Stomach (tissue), 9 donors: ENCODE measurements around the gene VASH2. TPM values are rescaled to one million over a fixed set of nuclear protein-coding genes. Genes with fewer than 3 reads are reported as not detected.

Experiments
- DNase-seq, 2 donors: peaks; one replicate each; pipeline versions ENCODE4 v3.0.0 to v3.0.0-alpha.2; 2013 to 2019
- H3K27ac ChIP-seq, 5 donors: fragments of 200-600 bp in 4 of 5; sonication (generic) in 4 of 5; one replicate each; pipeline ENCODE4 v1.5.1; 2013 to 2019; ENCODE audit warnings: mild to moderate bottlenecking in 1 of 5, moderate library complexity in 1 of 5
- H3K27me3 ChIP-seq, 3 donors: fragments of 200-600 bp; sonication (generic); one replicate each; pipeline ENCODE4 v1.5.1; 2017 to 2019; ENCODE audit warnings: mixed run types in 1 of 3
- H3K36me3 ChIP-seq, 4 donors: fragments of 200-600 bp; sonication (generic); 1 replicate in 3 of 4; 2 replicates in 1 of 4; pipeline ENCODE4 v1.5.1; 2016 to 2019
- H3K4me1 ChIP-seq, 4 donors: fragments of 200-600 bp; sonication (generic); one replicate each; pipeline ENCODE4 v1.5.1; 2016 to 2019
- H3K4me3 ChIP-seq, 4 donors: fragments of 200-600 bp; sonication (generic) in 3 of 4; one replicate each; pipeline ENCODE4 v1.5.1; 2016 to 2019; ENCODE audit warnings: mild to moderate bottlenecking in 1 of 4
- H3K9me3 ChIP-seq, 4 donors: fragments of 200-600 bp; sonication (generic); one replicate each; pipeline ENCODE4 v1.5.1; 2016 to 2019
- CTCF ChIP-seq, 7 experiments: fragments of 450-650 bp in 4 of 7; fragments of 200-600 bp in 3 of 7; sonication (generic) in 3 of 7; IDR thresholded peaks; one replicate each; pipeline ENCODE4 v1.5.1; 2016 to 2019; ENCODE audit warnings: antibody characterized with exemption in 7 of 7, control low read depth in 2 of 7, mild to moderate bottlenecking in 1 of 7
- EP300 ChIP-seq: sonication (generic); formaldehyde crosslinking; IDR thresholded peaks from one replicate; pipeline ENCODE4 v1.6.1; 2017; ENCODE audit warnings: antibody characterized with exemption
- POLR2A ChIP-seq, 4 donors: fragments of 450-650 bp; IDR thresholded peaks; one replicate each; pipeline ENCODE4 v1.6.1; 2016; ENCODE audit warnings: antibody characterized with exemption in 4 of 4, control low read depth in 2 of 4, mild to moderate bottlenecking in 1 of 4, moderate library complexity in 1 of 4
- POLR2AphosphoS5 ChIP-seq, 3 donors: sonication (generic); formaldehyde crosslinking; IDR thresholded peaks; one replicate each; pipeline ENCODE4 v1.6.1; 2016; ENCODE audit warnings: antibody characterized with exemption in 3 of 3
- WGBS, 5 donors: extraction: QIAGEN DNeasy Blood & Tissue Kit in 3 of 5; methylation state at CpG; one replicate each; pipeline versions ENCODE4 v1.1.5 to v1.1.7; 2013 to 2018; 5-methylcytosine and 5-hydroxymethylcytosine counted together
- intact Hi-C: fragments of 100-400 bp; cut with DNase I; formaldehyde crosslinking; loops from one replicate; pipeline ENCODE4 v1.15.1; 2023; ENCODE audit warnings: low total_unique reads
- polyA plus RNA-seq, 3 donors: library from polyadenylated mRNA; stranded (reverse); fragments of 200-250 nt; gene quantifications; one replicate each; pipeline ENCODE4 v1.2.3, GENCODE V29; 2013
- total RNA-seq, 5 donors: library from RNA; depleted of rRNA; stranded (reverse); fragments of >200 nt; gene quantifications; one replicate each; pipeline versions ENCODE4 v1.1.0 to v1.2.3, GENCODE V29; 2014 to 2016
- donor health status: healthy with polysubstance abuse.
- donor health status: Bipolar disorder and iron deficiency.
- donor health status: healthy.

Gene VASH2
- total and polyA plus RNA-seq, 8 donors: 0.13 to 10.3 (median 0.93) TPM; not detected in 4

GRCh38 chr1:212945056-212945455 is 5.3 kb upstream of the VASH2 start:
- peaks cover 0 to 9% (median 0%) of the 10 kb centered on the region in 3 donors for H3K27me3 ChIP-seq
- 83 to 98% (median 88%) methylated on average over 2 of the region's 2 CpGs for WGBS, 5 donors
- TF ChIP-seq POLR2AphosphoS5 (IDR thresholded peaks at IDR 0.05) (no peak), EP300 (no peak), CTCF (IDR thresholded peaks at IDR 0.05) (no peak), POLR2A (IDR thresholded peaks at IDR 0.05) (no peak)
- DNase-seq: no peak
- H3K27ac ChIP-seq: no peak overlapping the region
- H3K9me3 ChIP-seq: peaks cover 0 to 8% (median 3%) of the 10 kb centered on the region in 4 donors
- no peak overlapping the region for H3K4me3 ChIP-seq
- H3K4me1 ChIP-seq: peaks cover 0 to 5% (median 3%) of the 10 kb centered on the region in 4 donors
- H3K36me3 ChIP-seq: no peaks in the 10 kb centered on the region
- intact Hi-C loops: no loop called here

GRCh38 chr1:212945463-212946160 is 4.7 kb upstream of the VASH2 start:
- TF ChIP-seq POLR2AphosphoS5 (IDR thresholded peaks at IDR 0.05) (no peak), EP300 (no peak), CTCF (IDR thresholded peaks at IDR 0.05) (no peak), POLR2A (IDR thresholded peaks at IDR 0.05) (no peak)
- DNase-seq: no peak
- Histone ChIP-seq H3K27ac (no peak overlapping the region), H3K27me3 (peaks cover 0 to 15% (median 1%) of the 10 kb centered on the region in 3 donors), H3K36me3 (no peaks in the 10 kb centered on the region), H3K4me3 (no peak overlapping the region), H3K9me3 (peaks cover 0 to 4% (median 2%) of the 10 kb centered on the region in 4 donors), H3K4me1 (peaks cover 2 to 10% (median 7%) of the 10 kb centered on the region in 4 donors)
- intact Hi-C loops: no loop called here
- 88 to 92% (median 91%) methylated on average over 4 of the region's 4 CpGs for WGBS, 5 donors

GRCh38 chr1:212946872-212947271 is 3.5 kb upstream of the VASH2 start:
- peaks cover 14 to 22% (median 18%) of the 10 kb centered on the region in 4 donors for H3K4me1 ChIP-seq
- no peak overlapping the region for H3K4me3 ChIP-seq
- no peak overlapping the region for H3K27ac ChIP-seq
- TF ChIP-seq POLR2A (IDR thresholded peaks at IDR 0.05) (no peak), POLR2AphosphoS5 (IDR thresholded peaks at IDR 0.05) (no peak), EP300 (no peak), CTCF (IDR thresholded peaks at IDR 0.05) (no peak)
- DNase-seq: no peak
- no peaks in the 10 kb centered on the region for H3K36me3 ChIP-seq
- no peaks in the 10 kb centered on the region for H3K9me3 ChIP-seq
- peaks cover 0 to 28% (median 14%) of the 10 kb centered on the region in 3 donors for H3K27me3 ChIP-seq
- intact Hi-C loops: no loop called here

- TF ChIP-seq POLR2AphosphoS5 (IDR thresholded peaks at IDR 0.05) (no peak), CTCF (IDR thresholded peaks at IDR 0.05) (no peak), EP300 (no peak), POLR2A (IDR thresholded peaks at IDR 0.05) (no peak)
- Histone ChIP-seq H3K27me3 (peaks cover 0 to 31% (median 14%) of the 10 kb centered on the region in 3 donors), H3K4me1 (peaks cover 15 to 28% (median 19%) of the 10 kb centered on the region in 4 donors), H3K27ac (no peak overlapping the region), H3K9me3 (no peaks in the 10 kb centered on the region), H3K4me3 (peak overlapping the region; percentile 58 to 80 (median 66)), H3K36me3 (no peaks in the 10 kb centered on the region)
- 32 to 55% (median 37%) methylated on average over 2 of the region's 2 CpGs for WGBS, 5 donors
- DNase-seq: no peak
- intact Hi-C loops: no loop called here
These were observed 570 bp upstream of the VASH2 start for GRCh38 chr1:212949771-212950170.
